Measurements from ENCODE around the gene AQP12A. TPM values are rescaled to one million over a fixed set of nuclear protein-coding genes. Genes with fewer than 3 reads are reported as not detected.

The AQP12A gene
- total and polyA plus RNA-seq, 10 of the 15 experiments (the other 5 are each of a cell fraction or from before 2014, with no cell fraction given) = not detected

Small RNA genes within 50 kb of the gene (small RNA-seq; reads per million reads assigned to genes)
- gene AC011298.3 = not detected

Other genes with a start within 250 kb of the AQP12A start
Only the 7 nearest of the 10 such genes appear.
- 8.4 and 11.5 TPM in 2 replicates for gene ANKMY1, start 133.9 kb upstream of the AQP12A start, total RNA-seq (2014; rRNA removed)
- gene ANKMY1, start 133.9 kb upstream of the AQP12A start, total RNA-seq (2014; rRNA removed; fragmentation: Illumina TruSeq; extraction: Trizol) = 9.6 and 10.7 TPM in 2 replicates
- 15.3 and 19.6 TPM in 2 replicates for gene ANKMY1, start 133.9 kb upstream of the AQP12A start, total RNA-seq (2021)
- 5.8 and 7.3 TPM in 2 replicates for gene ANKMY1, start 133.9 kb upstream of the AQP12A start, polyA plus RNA-seq (2011; rRNA removed)
- gene ANKMY1, start 133.9 kb upstream of the AQP12A start, polyA plus RNA-seq (2014; fragmentation: Illumina TruSeq; extraction: Trizol) = 9.0 and 15.1 TPM in 2 replicates
- 1 to 10 TPM; 1.1 to 2.4 TPM for gene ANKMY1, start 133.9 kb upstream of the AQP12A start, polyA plus RNA-seq (2014; fragmentation: Nextera tagmentation; extraction: Ambion mirVana)
- 11.6 and 13.8 TPM in 2 replicates for gene ANKMY1, start 133.9 kb upstream of the AQP12A start, polyA plus RNA-seq (2014; rRNA removed)
- 10 to 100 TPM; 10.3 to 11.5 TPM for gene ANKMY1, start 133.9 kb upstream of the AQP12A start, polyA plus RNA-seq (2016; fragmentation: Nextera tagmentation; extraction: Ambion mirVana)
- gene DUSP28, start 131.5 kb upstream of the AQP12A start, total RNA-seq (2014; rRNA removed) = 8.2 and 8.6 TPM in 2 replicates
- gene DUSP28, start 131.5 kb upstream of the AQP12A start, total RNA-seq (2014; rRNA removed; fragmentation: Illumina TruSeq; extraction: Trizol) = 3.4 and 3.6 TPM in 2 replicates
- gene DUSP28, start 131.5 kb upstream of the AQP12A start, total RNA-seq (2021) = 4.8 and 5.2 TPM in 2 replicates
- gene DUSP28, start 131.5 kb upstream of the AQP12A start, polyA plus RNA-seq (2011; rRNA removed) = 9.5 and 11.0 TPM in 2 replicates
- gene DUSP28, start 131.5 kb upstream of the AQP12A start, polyA plus RNA-seq (2014; fragmentation: Illumina TruSeq; extraction: Trizol) = 4.4 and 4.6 TPM in 2 replicates
- 1 to 10 TPM; 2.5 to 3.0 TPM for gene DUSP28, start 131.5 kb upstream of the AQP12A start, polyA plus RNA-seq (2014; fragmentation: Nextera tagmentation; extraction: Ambion mirVana)
- 6.2 and 7.6 TPM in 2 replicates for gene DUSP28, start 131.5 kb upstream of the AQP12A start, polyA plus RNA-seq (2014; rRNA removed)
- gene DUSP28, start 131.5 kb upstream of the AQP12A start, polyA plus RNA-seq (2016; fragmentation: Nextera tagmentation; extraction: Ambion mirVana) = 10 to 100 TPM; 11.6 to 12.5 TPM
- gene RNPEPL1, start 123.4 kb upstream of the AQP12A start, total RNA-seq (2014; rRNA removed) = 18.1 and 21.6 TPM in 2 replicates
- gene RNPEPL1, start 123.4 kb upstream of the AQP12A start, total RNA-seq (2014; rRNA removed; fragmentation: Illumina TruSeq; extraction: Trizol) = 5.4 and 6.2 TPM in 2 replicates
- 49.5 and 53.5 TPM in 2 replicates for gene RNPEPL1, start 123.4 kb upstream of the AQP12A start, total RNA-seq (2021)
- gene RNPEPL1, start 123.4 kb upstream of the AQP12A start, polyA plus RNA-seq (2011; rRNA removed) = 2.2 and 5.4 TPM in 2 replicates
- gene RNPEPL1, start 123.4 kb upstream of the AQP12A start, polyA plus RNA-seq (2014; fragmentation: Illumina TruSeq; extraction: Trizol) = 1.1 and 6.7 TPM in 2 replicates
- 1 to 10 TPM in 1 of 2 experiments, under 1 TPM in 1; 0.24 to 1.2 TPM for gene RNPEPL1, start 123.4 kb upstream of the AQP12A start, polyA plus RNA-seq (2014; fragmentation: Nextera tagmentation; extraction: Ambion mirVana)
- gene RNPEPL1, start 123.4 kb upstream of the AQP12A start, polyA plus RNA-seq (2014; rRNA removed) = 32.0 and 42.9 TPM in 2 replicates
- 1 to 10 TPM; 6.9 to 9.6 TPM for gene RNPEPL1, start 123.4 kb upstream of the AQP12A start, polyA plus RNA-seq (2016; fragmentation: Nextera tagmentation; extraction: Ambion mirVana)
- 26.6 and 32.9 TPM in 2 replicates for gene CAPN10, start 105.1 kb upstream of the AQP12A start, total RNA-seq (2014; rRNA removed)
- 8.4 and 12.4 TPM in 2 replicates for gene CAPN10, start 105.1 kb upstream of the AQP12A start, total RNA-seq (2014; rRNA removed; fragmentation: Illumina TruSeq; extraction: Trizol)
- gene CAPN10, start 105.1 kb upstream of the AQP12A start, total RNA-seq (2021) = 31.5 and 40.6 TPM in 2 replicates
- gene CAPN10, start 105.1 kb upstream of the AQP12A start, polyA plus RNA-seq (2011; rRNA removed) = 6.0 and 10.3 TPM in 2 replicates
- gene CAPN10, start 105.1 kb upstream of the AQP12A start, polyA plus RNA-seq (2014; fragmentation: Illumina TruSeq; extraction: Trizol) = 2.4 and 7.3 TPM in 2 replicates
- 1 to 10 TPM in 1 of 2 experiments, under 1 TPM in 1; 0.37 to 1.6 TPM for gene CAPN10, start 105.1 kb upstream of the AQP12A start, polyA plus RNA-seq (2014; fragmentation: Nextera tagmentation; extraction: Ambion mirVana)
- 38.2 and 46.0 TPM in 2 replicates for gene CAPN10, start 105.1 kb upstream of the AQP12A start, polyA plus RNA-seq (2014; rRNA removed)
- gene CAPN10, start 105.1 kb upstream of the AQP12A start, polyA plus RNA-seq (2016; fragmentation: Nextera tagmentation; extraction: Ambion mirVana) = 10 to 100 TPM; 22.6 to 27.1 TPM
- 0.76 and 1.6 TPM in 2 replicates for gene GPR35, start 66.4 kb upstream of the AQP12A start, total RNA-seq (2014; rRNA removed)
- 0.14 TPM in 1 of 2 replicates, not detected in the other for gene GPR35, start 66.4 kb upstream of the AQP12A start, total RNA-seq (2014; rRNA removed; fragmentation: Illumina TruSeq; extraction: Trizol)
- 0.56 and 1.1 TPM in 2 replicates for gene GPR35, start 66.4 kb upstream of the AQP12A start, total RNA-seq (2021)
- gene GPR35, start 66.4 kb upstream of the AQP12A start, polyA plus RNA-seq (2011; rRNA removed) = 0.43 and 0.75 TPM in 2 replicates
- 0.18 TPM in 1 of 2 replicates, not detected in the other for gene GPR35, start 66.4 kb upstream of the AQP12A start, polyA plus RNA-seq (2014; fragmentation: Illumina TruSeq; extraction: Trizol)
- gene GPR35, start 66.4 kb upstream of the AQP12A start, polyA plus RNA-seq (2014; fragmentation: Nextera tagmentation; extraction: Ambion mirVana) = not detected
- 0.74 and 1.3 TPM in 2 replicates for gene GPR35, start 66.4 kb upstream of the AQP12A start, polyA plus RNA-seq (2014; rRNA removed)
- under 1 TPM; 0.14 to 0.32 TPM for gene GPR35, start 66.4 kb upstream of the AQP12A start, polyA plus RNA-seq (2016; fragmentation: Nextera tagmentation; extraction: Ambion mirVana)
- gene AQP12B, start 9.0 kb upstream of the AQP12A start, total RNA-seq (2014; rRNA removed) = not detected in 2 replicates
- not detected in 2 replicates for gene AQP12B, start 9.0 kb upstream of the AQP12A start, total RNA-seq (2014; rRNA removed; fragmentation: Illumina TruSeq; extraction: Trizol)
- not detected in 2 replicates for gene AQP12B, start 9.0 kb upstream of the AQP12A start, total RNA-seq (2021)
- not detected in 2 replicates for gene AQP12B, start 9.0 kb upstream of the AQP12A start, polyA plus RNA-seq (2011; rRNA removed)
- gene AQP12B, start 9.0 kb upstream of the AQP12A start, polyA plus RNA-seq (2014; fragmentation: Illumina TruSeq; extraction: Trizol) = not detected in 2 replicates
- gene AQP12B, start 9.0 kb upstream of the AQP12A start, polyA plus RNA-seq (2014; fragmentation: Nextera tagmentation; extraction: Ambion mirVana) = not detected
- gene AQP12B, start 9.0 kb upstream of the AQP12A start, polyA plus RNA-seq (2014; rRNA removed) = not detected in 2 replicates
- gene AQP12B, start 9.0 kb upstream of the AQP12A start, polyA plus RNA-seq (2016; fragmentation: Nextera tagmentation; extraction: Ambion mirVana) = not detected
- gene KIF1A, start 128.4 kb downstream of the AQP12A start, total RNA-seq (2014; rRNA removed) = 0.06 TPM in 1 of 2 replicates, not detected in the other
- gene KIF1A, start 128.4 kb downstream of the AQP12A start, total RNA-seq (2014; rRNA removed; fragmentation: Illumina TruSeq; extraction: Trizol) = not detected in 2 replicates
- gene KIF1A, start 128.4 kb downstream of the AQP12A start, total RNA-seq (2021) = 0.51 and 0.95 TPM in 2 replicates
- gene KIF1A, start 128.4 kb downstream of the AQP12A start, polyA plus RNA-seq (2011; rRNA removed) = not detected in 2 replicates
- not detected in 2 replicates for gene KIF1A, start 128.4 kb downstream of the AQP12A start, polyA plus RNA-seq (2014; fragmentation: Illumina TruSeq; extraction: Trizol)
- gene KIF1A, start 128.4 kb downstream of the AQP12A start, polyA plus RNA-seq (2014; fragmentation: Nextera tagmentation; extraction: Ambion mirVana) = not detected
- 0.04 TPM in 1 of 2 replicates, not detected in the other for gene KIF1A, start 128.4 kb downstream of the AQP12A start, polyA plus RNA-seq (2014; rRNA removed)
- gene KIF1A, start 128.4 kb downstream of the AQP12A start, polyA plus RNA-seq (2016; fragmentation: Nextera tagmentation; extraction: Ambion mirVana) = under 1 TPM; 0.04 to 0.18 TPM